Spleen (tissue), 11 donors: Measurements from ENCODE around the gene CAMTA2. TPM values are rescaled to one million over a fixed set of nuclear protein-coding genes. Genes with fewer than 3 reads are reported as not detected.
A peak's percentile ranks its signal among the peaks of the same experiment; 100 is the strongest.

Source experiments
- DNase-seq: peaks from one replicate; pipeline ENCODE4 v3.0.0-alpha.2; 2020
- H3K27ac ChIP-seq, 8 donors: fragments of 200-600 bp; sonication (generic) in 7 of 8; 1 replicate in 4 of 8; 2 replicates in 4 of 8; pipeline versions ENCODE4 v1.5.0 to v1.8.0; 2016 to 2021; ENCODE audit warnings: inconsistent platforms in 4 of 8, mild to moderate bottlenecking in 4 of 8, moderate library complexity in 1 of 8
- H3K27me3 ChIP-seq, 7 donors: fragments of 200-600 bp; sonication (generic) in 6 of 7; replicated peaks in 1 of 7; 1 replicate in 4 of 7; 2 replicates in 3 of 7; pipeline versions ENCODE4 v1.5.0 to v1.8.0; 2016 to 2021; ENCODE audit warnings: inconsistent platforms in 3 of 7, mild to moderate bottlenecking in 1 of 7
- H3K36me3 ChIP-seq, 6 donors: fragments of 200-600 bp; sonication (generic) in 5 of 6; 1 replicate in 4 of 6; 2 replicates in 2 of 6; pipeline versions ENCODE4 v1.5.0 to v1.8.0; 2016 to 2021; ENCODE audit warnings: inconsistent platforms in 2 of 6
- H3K4me1 ChIP-seq, 6 donors: fragments of 200-600 bp; sonication (generic) in 5 of 6; 1 replicate in 3 of 6; 2 replicates in 3 of 6; pipeline versions ENCODE4 v1.5.0 to v1.8.0; 2016 to 2021; ENCODE audit warnings: inconsistent platforms in 3 of 6
- H3K4me3 ChIP-seq, 8 donors: fragments of 200-600 bp; sonication (generic) in 7 of 8; 1 replicate in 4 of 8; 2 replicates in 4 of 8; pipeline versions ENCODE4 v1.5.0 to v1.8.0; 2016 to 2021; ENCODE audit warnings: inconsistent platforms in 4 of 8, mild to moderate bottlenecking in 4 of 8, moderate library complexity in 2 of 8
- H3K9me3 ChIP-seq, 8 donors: fragments of 200-600 bp; sonication (generic) in 7 of 8; 1 replicate in 4 of 8; 2 replicates in 4 of 8; pipeline versions ENCODE4 v1.5.0 to v1.8.0; 2016 to 2021; ENCODE audit warnings: inconsistent platforms in 4 of 8
- POLR2A ChIP-seq, 3 donors: fragments of 450-650 bp; IDR thresholded peaks; one replicate each; pipeline ENCODE4 v1.5.1; 2017; ENCODE audit warnings: antibody characterized with exemption in 3 of 3, mild to moderate bottlenecking in 1 of 3
- POLR2AphosphoS5 ChIP-seq, 3 donors: sonication (generic); formaldehyde crosslinking; IDR thresholded peaks; one replicate each; pipeline ENCODE4 v1.5.1; 2017; ENCODE audit warnings: antibody characterized with exemption in 3 of 3
- WGBS, 5 donors: extraction: QIAGEN DNeasy Blood & Tissue Kit in 3 of 5; methylation state at CpG; one replicate each; pipeline versions ENCODE4 v1.1.5 to v1.1.7; 2013 to 2018; 5-methylcytosine and 5-hydroxymethylcytosine counted together
- intact Hi-C: fragments of 100-400 bp; cut with DNase I; formaldehyde crosslinking; loops from one replicate; pipeline ENCODE4 v1.15.0; 2023; ENCODE audit warnings: low total_unique reads
- polyA plus RNA-seq, 3 donors: library from polyadenylated mRNA; stranded (reverse); fragments of 200-250 nt; gene quantifications; one replicate each; pipeline ENCODE4 v1.2.1, GENCODE V29; 2013
- total RNA-seq, 7 donors: library from RNA; depleted of rRNA in 3 of 7; stranded (reverse); fragments of >200 nt in 3 of 7; fragmentation: NEBNext Ultra II Directional in 4 of 7; extraction: Animal tissue kit (Norgen Biotek cat#: 25700) in 4 of 7; gene quantifications; one replicate each; pipeline versions ENCODE4 v1.1.0 to v1.2.1, GENCODE V29; 2016 to 2021
- TF ChIP-seq, protein P1 (sequence below), 11 experiments: fragments of 200-600 bp in 7 of 11; fragments of 450-650 bp in 4 of 11; sonication (generic) in 4 of 11; IDR thresholded peaks in 8 of 11; conservative IDR thresholded peaks in 3 of 11; 1 replicate in 7 of 11; 2 replicates in 4 of 11; pipeline versions ENCODE4 v1.4.0 to v1.8.0; 2016 to 2021; ENCODE audit warnings: antibody characterized with exemption in 11 of 11, inconsistent platforms in 4 of 11, mild to moderate bottlenecking in 1 of 11
- donor health status: healthy with polysubstance abuse.
- donor health status: DM: no; HTN: no; CAD: no; lungs with moderate emphysema.
- donor health status: DM: no; HTN: no; CAD: no.
- donor health status: Bipolar disorder and iron deficiency.
- donor health status: healthy.
- donor health status: DM: no; HTN: no; CAD: no.
- donor health status: DM: yes; HTN: yes; CAD: no.

CAMTA2 gene
- total and polyA plus RNA-seq, 10 donors, result 21.3 to 79.8 (median 50.5) TPM

DNA sequence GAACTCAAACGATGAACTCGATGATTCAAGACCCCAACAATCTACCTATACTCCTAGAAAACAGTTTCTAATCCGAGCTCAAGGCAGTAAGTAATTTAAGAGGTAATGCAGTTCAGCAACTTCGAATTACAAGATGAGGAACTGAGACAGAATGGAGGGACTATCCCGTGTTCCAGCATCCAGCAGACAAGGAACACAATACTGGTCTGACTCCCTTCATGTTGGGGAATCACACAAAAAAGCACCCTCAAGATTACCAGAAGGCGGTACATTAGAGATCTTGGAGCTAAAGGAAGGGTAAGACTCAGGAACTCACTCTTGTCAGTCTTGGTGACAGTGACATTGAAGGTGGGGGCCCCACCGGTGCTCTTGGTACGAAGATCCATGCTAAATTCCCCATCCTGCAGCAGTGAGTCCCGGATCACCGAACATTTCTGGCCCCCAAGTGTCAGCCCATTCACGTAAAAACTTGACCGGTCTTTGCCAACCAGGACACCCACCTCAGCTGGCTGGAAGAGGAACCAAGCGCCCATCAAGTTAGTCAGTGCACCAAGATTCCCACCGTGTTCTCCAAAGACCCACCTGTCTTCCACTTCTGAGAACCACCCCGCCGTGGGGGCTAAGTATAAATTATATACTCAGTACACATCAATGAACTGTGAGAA is 41.0 kb downstream of the CAMTA2 start:
- no peaks in the 10 kb centered on the region for H3K9me3 ChIP-seq
- H3K36me3 ChIP-seq, result peaks cover 0 to 59% (median 42%) of the 10 kb centered on the region in 6 donors
- H3K27me3 ChIP-seq, result no peaks in the 10 kb centered on the region
- intact Hi-C loops, result no loop called here
- peak overlapping the region; percentile 40 to 99 (median 98) for H3K27ac ChIP-seq
- H3K4me3 ChIP-seq, result peak overlapping the region; percentile 78 to 100 (median 98)
- WGBS, 5 donors, result 13 to 21% (median 16%) methylated on average over 12 to 16 of the region's 16 CpGs
- no peak for DNase-seq
- TF ChIP-seq POLR2AphosphoS5 (IDR thresholded peaks at IDR 0.05), result peak in 1 of 3 donors; percentile 10
- TF ChIP-seq POLR2A (IDR thresholded peaks at IDR 0.05), result no peak
- TF ChIP-seq, protein P1, sequence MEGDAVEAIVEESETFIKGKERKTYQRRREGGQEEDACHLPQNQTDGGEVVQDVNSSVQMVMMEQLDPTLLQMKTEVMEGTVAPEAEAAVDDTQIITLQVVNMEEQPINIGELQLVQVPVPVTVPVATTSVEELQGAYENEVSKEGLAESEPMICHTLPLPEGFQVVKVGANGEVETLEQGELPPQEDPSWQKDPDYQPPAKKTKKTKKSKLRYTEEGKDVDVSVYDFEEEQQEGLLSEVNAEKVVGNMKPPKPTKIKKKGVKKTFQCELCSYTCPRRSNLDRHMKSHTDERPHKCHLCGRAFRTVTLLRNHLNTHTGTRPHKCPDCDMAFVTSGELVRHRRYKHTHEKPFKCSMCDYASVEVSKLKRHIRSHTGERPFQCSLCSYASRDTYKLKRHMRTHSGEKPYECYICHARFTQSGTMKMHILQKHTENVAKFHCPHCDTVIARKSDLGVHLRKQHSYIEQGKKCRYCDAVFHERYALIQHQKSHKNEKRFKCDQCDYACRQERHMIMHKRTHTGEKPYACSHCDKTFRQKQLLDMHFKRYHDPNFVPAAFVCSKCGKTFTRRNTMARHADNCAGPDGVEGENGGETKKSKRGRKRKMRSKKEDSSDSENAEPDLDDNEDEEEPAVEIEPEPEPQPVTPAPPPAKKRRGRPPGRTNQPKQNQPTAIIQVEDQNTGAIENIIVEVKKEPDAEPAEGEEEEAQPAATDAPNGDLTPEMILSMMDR (IDR thresholded peaks at IDR 0.05 in 8 of 11, conservative IDR thresholded peaks at IDR 0.05 in 3 of 11), result no peak
- peaks cover 60 to 87% (median 73%) of the 10 kb centered on the region in 6 donors for H3K4me1 ChIP-seq

DNA sequence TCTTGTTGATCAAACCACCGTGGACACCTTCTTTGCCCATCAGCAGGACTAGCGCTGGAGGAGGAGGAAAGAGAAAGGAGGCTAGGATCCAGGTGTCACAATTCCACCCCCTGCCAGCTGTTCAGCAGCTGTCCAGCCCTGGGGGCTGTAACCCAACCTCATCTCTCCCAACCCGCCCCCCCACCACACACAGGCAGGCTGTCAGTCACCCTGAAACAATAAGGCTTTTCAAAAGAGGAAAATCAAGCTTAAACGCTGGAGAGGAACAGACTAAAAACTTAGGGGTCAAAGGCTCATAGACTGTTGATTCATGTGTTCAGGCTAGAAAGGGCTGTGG is 41.6 kb downstream of the CAMTA2 start:
- no peak for TF ChIP-seq POLR2AphosphoS5 (IDR thresholded peaks at IDR 0.05)
- TF ChIP-seq, protein P1 (IDR thresholded peaks at IDR 0.05 in 8 of 11, conservative IDR thresholded peaks at IDR 0.05 in 3 of 11), result no peak
- no peak for TF ChIP-seq POLR2A (IDR thresholded peaks at IDR 0.05)
- intact Hi-C loops, result no loop called here

DNA sequence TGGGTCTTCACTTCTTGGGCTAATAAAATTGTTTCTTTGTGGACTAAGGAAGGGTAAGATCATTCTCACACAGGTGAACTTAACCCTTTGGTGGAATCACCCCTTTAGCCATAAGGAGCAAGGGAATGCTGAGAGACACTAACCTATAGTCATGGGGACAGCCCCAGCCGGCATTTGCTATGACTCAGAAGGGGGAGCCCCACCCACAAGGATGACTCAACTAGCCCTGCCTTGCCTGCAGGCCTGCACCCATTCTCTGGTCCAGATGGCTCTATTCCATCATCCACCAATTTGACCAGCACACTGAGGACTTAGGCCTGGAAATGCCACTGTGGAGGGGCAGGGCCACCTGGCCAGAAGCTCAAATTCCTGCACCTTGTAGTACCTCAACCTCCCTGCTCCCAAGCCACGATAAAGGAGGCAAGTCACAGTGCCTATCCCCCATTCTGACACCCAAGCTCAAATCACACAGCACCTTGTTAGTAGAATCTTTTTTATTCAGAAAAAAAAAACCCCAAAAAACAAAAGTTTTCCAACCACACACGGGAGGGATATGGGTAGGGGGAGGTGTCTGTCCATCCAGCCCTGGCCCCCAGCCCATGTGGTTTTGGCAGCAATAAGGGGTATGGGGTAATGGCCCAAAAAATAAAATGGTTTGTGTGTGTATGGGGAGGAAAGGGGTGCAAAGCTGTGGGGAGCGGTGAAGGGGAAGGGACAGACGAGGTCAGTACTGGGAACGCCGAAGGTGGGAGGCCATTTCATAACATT is 42.1 kb downstream of the CAMTA2 start:
- intact Hi-C loops, result no loop called here

More for the DNA sequence above, 41.6 kb downstream of the CAMTA2 start:
- H3K27me3 ChIP-seq, result no peaks in the 10 kb centered on the region
- 21 to 35% (median 28%) methylated on average over 4 of the region's 4 CpGs for WGBS, 5 donors
- H3K27ac ChIP-seq, result peak overlapping the region; percentile 66 to 99 (median 98)
- H3K36me3 ChIP-seq, result peaks cover 0 to 59% (median 42%) of the 10 kb centered on the region in 6 donors
- DNase-seq, result no peak
- H3K9me3 ChIP-seq, result no peaks in the 10 kb centered on the region
- peak overlapping the region in 7 of 8 donors; percentile 78 to 100 (median 99) for H3K4me3 ChIP-seq
- H3K4me1 ChIP-seq, result peaks cover 62 to 87% (median 74%) of the 10 kb centered on the region in 6 donors

DNA sequence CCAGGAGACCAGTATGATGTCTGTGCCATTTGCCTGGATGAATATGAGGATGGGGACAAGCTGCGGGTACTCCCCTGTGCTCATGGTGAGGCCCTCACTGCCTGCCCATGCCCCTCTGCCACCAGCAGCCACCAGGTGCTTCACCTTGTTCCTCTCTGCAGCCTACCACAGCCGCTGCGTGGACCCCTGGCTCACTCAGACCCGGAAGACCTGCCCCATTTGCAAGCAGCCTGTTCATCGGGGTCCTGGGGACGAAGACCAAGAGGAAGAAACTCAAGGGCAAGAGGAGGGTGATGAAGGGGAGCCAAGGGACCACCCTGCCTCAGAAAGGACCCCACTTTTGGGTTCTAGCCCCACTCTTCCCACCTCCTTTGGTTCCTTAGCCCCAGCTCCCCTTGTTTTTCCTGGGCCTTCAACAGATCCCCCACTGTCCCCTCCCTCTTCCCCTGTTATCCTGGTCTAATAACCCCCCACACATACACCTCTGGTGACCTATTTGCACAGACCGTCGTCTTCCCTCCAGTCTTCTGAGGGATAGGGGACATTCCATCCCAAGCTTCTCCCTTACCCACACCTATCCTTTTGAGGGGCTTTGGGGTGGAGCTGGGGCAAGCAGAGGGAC is 42.8 kb downstream of the CAMTA2 start:
- Histone ChIP-seq H3K9me3 (no peaks in the 10 kb centered on the region), H3K4me3 (peak overlapping the region in 7 of 8 donors; percentile 78 to 100 (median 99)), H3K27me3 (no peaks in the 10 kb centered on the region), H3K27ac (peak overlapping the region; percentile 66 to 99 (median 98)), H3K36me3 (peaks cover 0 to 59% (median 42%) of the 10 kb centered on the region in 6 donors), H3K4me1 (peaks cover 55 to 78% (median 70%) of the 10 kb centered on the region in 6 donors)
- TF ChIP-seq, protein P1 (IDR thresholded peaks at IDR 0.05 in 8 of 11, conservative IDR thresholded peaks at IDR 0.05 in 3 of 11), result no peak
- TF ChIP-seq POLR2A (IDR thresholded peaks at IDR 0.05) (no peak), POLR2AphosphoS5 (IDR thresholded peaks at IDR 0.05) (peak in 2 of 3 donors; percentile 70 to 76)
- 20 to 38% (median 31%) methylated on average over 8 of the region's 8 CpGs for WGBS, 5 donors
- peak; percentile 84 for DNase-seq
- intact Hi-C loops, result no loop called here

More for the DNA sequence above, 42.1 kb downstream of the CAMTA2 start:
- Histone ChIP-seq H3K9me3 (no peaks in the 10 kb centered on the region), H3K27ac (peak overlapping the region; percentile 66 to 99 (median 98)), H3K4me3 (peak overlapping the region; percentile 1 to 100 (median 98)), H3K36me3 (peaks cover 0 to 59% (median 42%) of the 10 kb centered on the region in 6 donors), H3K4me1 (peaks cover 56 to 85% (median 72%) of the 10 kb centered on the region in 6 donors), H3K27me3 (no peaks in the 10 kb centered on the region)
- 15 to 36% (median 30%) methylated on average over 7 of the region's 7 CpGs for whole genome bisulfite sequencing, 5 donors
- DNase-seq, result peak; percentile 91
- TF ChIP-seq POLR2AphosphoS5 (IDR thresholded peaks at IDR 0.05) (peak in 2 of 3 donors; percentile 34 to 75), POLR2A (IDR thresholded peaks at IDR 0.05) (no peak)
